Measurements from ENCODE around the gene ARF6. TPM values are rescaled to one million over a fixed set of nuclear protein-coding genes. Genes with fewer than 3 reads are reported as not detected.
"Not testable (repeated sequence)": the region's sequence is repeated elsewhere in the genome, so short reads cannot be mapped to it uniquely, and the experiment has no call there.

ARF6 gene
- 10 to 100 TPM; 89.1 to 91.7 (median 89.9) TPM for polyA plus RNA-seq (ENCODE audit: insufficient read length in 3 of 3)

- peak; percentile 88 to 96 (median 93) for DNase-seq (ENCODE audit: low read depth in 3 of 3, low spot score in 2 of 3)
Observed at GRCh38 chr14:49892636-49893308, at the start of gene ARF6. TSS of gene ARF6 (plus strand) at chr14:49893082. CDS start at chr14:49893737, 655 bp downstream.

GRCh38 chr14:49849213-49849847 lies 43.6 kb upstream of the ARF6 start:
- no peak for DNase-seq (ENCODE audit: low read depth in 3 of 3, low spot score in 2 of 3)

GRCh38 chr14:49851813-49852212 lies 41.1 kb upstream of the ARF6 start:
- DNase-seq (ENCODE audit: low read depth in 3 of 3, low spot score in 2 of 3): no peak

- DNase-seq (ENCODE audit: low read depth in 3 of 3, low spot score in 2 of 3): peak; percentile 95 to 98 (median 95)
Observed at GRCh38 chr14:49852301-49853157, 40.4 kb upstream of the ARF6 start, which contains the start of gene NEMF. TSS of gene NEMF (minus strand) at chr14:49852788. CDS start at chr14:49852753, 35 bp downstream.

- no peak for DNase-seq (ENCODE audit: low read depth in 3 of 3, low spot score in 2 of 3)
Observed at GRCh38 chr14:49853158-49853477, 39.8 kb upstream of the ARF6 start.

GRCh38 chr14:49853572-49854375 lies 39.1 kb upstream of the ARF6 start:
- peak in 1 of 3 donors; percentile 61 for DNase-seq (ENCODE audit: low read depth in 3 of 3, low spot score in 2 of 3)

- no peak for DNase-seq (ENCODE audit: low read depth in 3 of 3, low spot score in 2 of 3)
Observed at GRCh38 chr14:49857427-49858003, 35.4 kb upstream of the ARF6 start.

GRCh38 chr14:49858383-49858782 lies 34.5 kb upstream of the ARF6 start:
- no peak for DNase-seq (ENCODE audit: low read depth in 3 of 3, low spot score in 2 of 3)

- no peak for DNase-seq (ENCODE audit: low read depth in 3 of 3, low spot score in 2 of 3)
Observed at GRCh38 chr14:49860988-49861698, 31.7 kb upstream of the ARF6 start.

- no peak for DNase-seq (ENCODE audit: low read depth in 3 of 3, low spot score in 2 of 3)
Observed at GRCh38 chr14:49861699-49862088, 31.2 kb upstream of the ARF6 start.

- DNase-seq (ENCODE audit: low read depth in 3 of 3, low spot score in 2 of 3): peak; percentile 85 to 95 (median 88)
Observed at GRCh38 chr14:49862089-49862673, 30.7 kb upstream of the ARF6 start.

- DNase-seq (ENCODE audit: low read depth in 3 of 3, low spot score in 2 of 3): no peak
Observed at GRCh38 chr14:49863487-49864281, 29.2 kb upstream of the ARF6 start.

- DNase-seq (ENCODE audit: low read depth in 3 of 3, low spot score in 2 of 3): no peak
Observed at GRCh38 chr14:49865431-49865859, 27.4 kb upstream of the ARF6 start.

- DNase-seq (ENCODE audit: low read depth in 3 of 3, low spot score in 2 of 3): peak in 2 of 3 donors; percentile 78 to 81
Observed at GRCh38 chr14:49867831-49868719, 24.8 kb upstream of the ARF6 start.

- no peak for DNase-seq (ENCODE audit: low read depth in 3 of 3, low spot score in 2 of 3)
Observed at GRCh38 chr14:49868720-49869114, 24.2 kb upstream of the ARF6 start.

- DNase-seq (ENCODE audit: low read depth in 3 of 3, low spot score in 2 of 3): no peak
Observed at GRCh38 chr14:49870908-49871307, 22.0 kb upstream of the ARF6 start.

- DNase-seq (ENCODE audit: low read depth in 3 of 3, low spot score in 2 of 3): not testable (repeated sequence)
Observed at GRCh38 chr14:49873548-49873947, 19.3 kb upstream of the ARF6 start.

All from right renal cortex interstitium (tissue), 3 donors.